ENCODE measurements around the gene LRTM2.

LRTM2 gene

GRCh38 chr12:1847411-1847810, 27.0 kb downstream of the LRTM2 start:
- Histone ChIP-seq H3K27ac (no peak overlapping the region), H3K27me3 (peaks cover 0 to 20% of the 10 kb centered on the region in 2 donors), H3K36me3 (no peaks in the 10 kb centered on the region), H3K9me3 (no peaks in the 10 kb centered on the region), H3K4me1 (peaks cover 0 to 10% (median 4%) of the 10 kb centered on the region in 4 donors), H3K4me3 (no peak overlapping the region)
- DNase-seq = peak in 1 of 2 donors; percentile 31
- no peak for TF ChIP-seq CTCF (IDR thresholded peaks at IDR 0.05)
- intact Hi-C loops (cut with DNase I; ENCODE audit: low total_unique reads) = no loop called here

GRCh38 chr12:1848146-1848545, 27.8 kb downstream of the LRTM2 start:
- intact Hi-C loops (cut with DNase I; ENCODE audit: low total_unique reads) = no loop called here

GRCh38 chr12:1848745-1849144, 28.4 kb downstream of the LRTM2 start:
- TF ChIP-seq CTCF (IDR thresholded peaks at IDR 0.05) = no peak
- Histone ChIP-seq H3K9me3 (no peaks in the 10 kb centered on the region), H3K36me3 (no peaks in the 10 kb centered on the region), H3K4me1 (peaks cover 0 to 10% (median 4%) of the 10 kb centered on the region in 4 donors), H3K27ac (no peak overlapping the region), H3K27me3 (peaks cover 0 to 10% of the 10 kb centered on the region in 2 donors), H3K4me3 (no peak overlapping the region)
- intact Hi-C loops (cut with DNase I; ENCODE audit: low total_unique reads) = no loop called here
- DNase-seq = peak in 1 of 2 donors; percentile 16

More at GRCh38 chr12:1848146-1848545, 27.8 kb downstream of the LRTM2 start:
- TF ChIP-seq CTCF (IDR thresholded peaks at IDR 0.05) = no peak
- Histone ChIP-seq H3K9me3 (no peaks in the 10 kb centered on the region), H3K4me1 (peaks cover 0 to 10% (median 4%) of the 10 kb centered on the region in 4 donors), H3K4me3 (no peak overlapping the region), H3K27ac (no peak overlapping the region), H3K27me3 (peaks cover 0 to 13% of the 10 kb centered on the region in 2 donors), H3K36me3 (no peaks in the 10 kb centered on the region)
- peak in 1 of 2 donors; percentile 48 for DNase-seq

- peak overlapping the region in 1 of 2 donors; percentile 14 for H3K27ac ChIP-seq
- intact Hi-C loops (cut with DNase I; ENCODE audit: low total_unique reads) = no loop called here
Observed at GRCh38 chr12:1851151-1851701, 30.9 kb downstream of the LRTM2 start.

GRCh38 chr12:1852076-1852475, 31.7 kb downstream of the LRTM2 start:
- no peaks in the 10 kb centered on the region for H3K27me3 ChIP-seq
- H3K27ac ChIP-seq = no peak overlapping the region
- DNase-seq = no peak
- H3K9me3 ChIP-seq = peaks cover 0 to 13% (median 12%) of the 10 kb centered on the region in 3 donors
- intact Hi-C loops (cut with DNase I; ENCODE audit: low total_unique reads) = no loop called here
- H3K4me1 ChIP-seq = peaks cover 0 to 10% (median 4%) of the 10 kb centered on the region in 4 donors
- TF ChIP-seq CTCF (IDR thresholded peaks at IDR 0.05) = no peak
- H3K36me3 ChIP-seq = no peaks in the 10 kb centered on the region
- no peak overlapping the region for H3K4me3 ChIP-seq

More at GRCh38 chr12:1851151-1851701, 30.9 kb downstream of the LRTM2 start:
- no peak for TF ChIP-seq CTCF (IDR thresholded peaks at IDR 0.05)
- DNase-seq = no peak
- peaks cover 0 to 13% (median 12%) of the 10 kb centered on the region in 3 donors for H3K9me3 ChIP-seq
- H3K4me3 ChIP-seq = no peak overlapping the region
- peaks cover 0 to 10% (median 4%) of the 10 kb centered on the region in 4 donors for H3K4me1 ChIP-seq
- no peaks in the 10 kb centered on the region for H3K27me3 ChIP-seq
- no peaks in the 10 kb centered on the region for H3K36me3 ChIP-seq
